Inflammatory macrophage treated with lipopolysaccharide for 4 hours (primary cell): ENCODE measurements around the gene B3GNT8.

ENCODE experiments used
- DNase-seq: peaks from one replicate; pipeline ENCODE4 v3.0.0-alpha.2; 2020

The B3GNT8 gene

GRCh38 chr19:41426952-41427646, at the start of gene B3GNT8:
B3GNT8 (minus strand) TSS chr19:41427374; CDS start chr19:41426778, 596 bp downstream.
- DNase-seq, result peak; percentile 40

- DNase-seq, result peak; percentile 1
Measured at GRCh38 chr19:41476583-41476982, 49.4 kb upstream of the B3GNT8 start.

- DNase-seq, result peak; percentile 26
Measured at GRCh38 chr19:41463257-41464256, 36.4 kb upstream of the B3GNT8 start.

GRCh38 chr19:41462497-41462896, 35.3 kb upstream of the B3GNT8 start:
- DNase-seq, result no peak

- DNase-seq, result no peak
Measured at GRCh38 chr19:41457241-41457640, 30.1 kb upstream of the B3GNT8 start.

- no peak for DNase-seq
Measured at GRCh38 chr19:41456342-41456918, 29.3 kb upstream of the B3GNT8 start.

GRCh38 chr19:41455936-41456335, 28.8 kb upstream of the B3GNT8 start:
- no peak for DNase-seq

GRCh38 chr19:41452584-41453275, 25.6 kb upstream of the B3GNT8 start:
- no peak for DNase-seq

GRCh38 chr19:41449865-41450178, 22.6 kb upstream of the B3GNT8 start:
- no peak for DNase-seq

GRCh38 chr19:41449079-41449864, 22.1 kb upstream of the B3GNT8 start:
- DNase-seq, result peak; percentile 65

GRCh38 chr19:41447732-41448332, 20.7 kb upstream of the B3GNT8 start:
- no peak for DNase-seq

GRCh38 chr19:41445575-41445974, 18.4 kb upstream of the B3GNT8 start:
- no peak for DNase-seq

GRCh38 chr19:41443813-41444455, 16.8 kb upstream of the B3GNT8 start:
- no peak for DNase-seq

GRCh38 chr19:41442473-41443355, 15.5 kb upstream of the B3GNT8 start, which contains the start of gene ERICH4:
ERICH4 (plus strand) TSS chr19:41443156; CDS start chr19:41443170, 14 bp downstream.
- DNase-seq, result no peak

GRCh38 chr19:41441321-41441945, 14.3 kb upstream of the B3GNT8 start:
- no peak for DNase-seq

GRCh38 chr19:41439441-41440222, 12.5 kb upstream of the B3GNT8 start, which contains the start of gene DMAC2:
DMAC2 (minus strand) TSS chr19:41439912; CDS start chr19:41439899, 13 bp downstream.
- peak; percentile 98 for DNase-seq

- DNase-seq, result no peak
Measured at GRCh38 chr19:41437944-41438574, 10.9 kb upstream of the B3GNT8 start.

- no peak for DNase-seq
Measured at GRCh38 chr19:41436674-41436951, 9.4 kb upstream of the B3GNT8 start.
